ENCODE measurements around the gene CORIN. TPM values are rescaled to one million over a fixed set of nuclear protein-coding genes. Genes with fewer than 3 reads are reported as not detected.

Gene CORIN
- total RNA-seq, 2 experiments from 2014 or later = 0.56 TPM; not detected in 1

DNA sequence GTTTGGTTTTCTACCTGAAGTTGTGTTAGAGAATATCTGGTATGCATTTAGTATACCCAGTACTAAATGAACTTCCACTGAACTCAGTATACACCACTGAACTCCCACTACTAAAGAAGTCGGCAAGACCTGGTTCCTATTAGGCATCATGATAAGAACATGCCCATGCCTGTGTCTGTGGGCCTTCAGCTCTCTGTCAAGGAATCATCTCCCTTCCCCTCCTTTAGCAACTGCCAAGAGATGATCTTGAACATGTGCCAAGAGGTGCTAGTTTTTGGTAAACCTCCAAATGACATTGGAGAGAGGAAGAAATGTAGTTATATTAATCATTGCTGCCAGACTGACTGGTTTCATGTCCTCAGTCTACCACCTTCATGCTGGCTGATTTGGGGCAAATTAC lies 239.5 kb downstream of the CORIN start:
- no peaks in the 10 kb centered on the region for H3K27me3 Mint-ChIP-seq
- no peak overlapping the region for H3K27ac Mint-ChIP-seq
- peaks cover 2% of the 10 kb centered on the region for H3K36me3 Mint-ChIP-seq
- intact Hi-C loops (cut with micrococcal nuclease) = no loop called here
- H3K4me3 Mint-ChIP-seq = no peak overlapping the region
- H3K9me3 Mint-ChIP-seq = peaks cover 4% of the 10 kb centered on the region
- POLR2A ChIA-PET = no interaction called here
- H3K4me1 Mint-ChIP-seq (ENCODE audit: low read depth) = no peaks in the 10 kb centered on the region
- DNase-seq = no peak
- CTCF ChIA-PET = no interaction called here

DNA sequence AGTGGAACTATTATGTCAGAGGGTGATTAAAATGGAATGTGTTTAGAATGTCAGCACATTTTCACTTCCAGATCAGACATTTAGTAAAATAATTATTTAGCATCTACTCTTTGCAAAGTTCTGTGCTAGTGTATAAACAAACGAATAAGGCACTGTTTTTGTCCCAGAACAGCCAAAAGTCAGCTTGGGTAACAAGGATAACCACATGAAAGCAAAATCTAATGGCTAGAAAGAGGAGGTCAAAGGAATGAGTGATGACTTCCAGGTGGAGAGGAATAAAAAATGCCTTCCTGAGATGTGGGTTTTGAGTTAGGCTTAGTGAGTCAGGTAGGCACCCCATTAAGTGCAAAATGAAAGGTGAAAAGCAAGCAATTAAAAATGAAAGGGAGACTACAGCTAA lies 240.2 kb downstream of the CORIN start:
- intact Hi-C loops (cut with micrococcal nuclease) = no loop called here
- DNase-seq = no peak
- ChIA-PET CTCF (no interaction called here), POLR2A (no interaction called here)
- no peaks in the 10 kb centered on the region for H3K9me3 Mint-ChIP-seq
- H3K27ac Mint-ChIP-seq = no peak overlapping the region
- no peaks in the 10 kb centered on the region for H3K4me1 Mint-ChIP-seq (ENCODE audit: low read depth)
- no peaks in the 10 kb centered on the region for H3K27me3 Mint-ChIP-seq
- H3K36me3 Mint-ChIP-seq = peaks cover 2% of the 10 kb centered on the region
- H3K4me3 Mint-ChIP-seq = no peak overlapping the region

DNA sequence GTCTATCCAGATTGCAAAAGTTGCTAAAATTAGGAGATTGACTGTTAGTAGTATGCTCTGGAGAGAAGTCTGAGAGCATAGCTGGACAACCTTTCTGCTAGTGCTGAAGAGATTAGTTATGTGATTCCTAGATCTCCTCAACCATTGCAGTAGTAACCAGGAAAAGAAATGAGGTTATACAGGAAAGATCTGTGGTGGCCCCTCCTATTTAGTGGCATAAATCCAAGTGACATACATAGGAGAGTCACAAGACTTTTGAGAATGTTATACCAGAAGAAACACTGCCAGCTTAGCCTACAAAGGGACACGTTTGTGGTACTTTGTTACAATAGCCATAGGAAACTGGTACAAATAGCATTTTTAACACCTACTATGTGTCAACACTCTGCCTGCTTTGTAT lies 247.5 kb downstream of the CORIN start:
- H3K27ac Mint-ChIP-seq = no peak overlapping the region

DNA sequence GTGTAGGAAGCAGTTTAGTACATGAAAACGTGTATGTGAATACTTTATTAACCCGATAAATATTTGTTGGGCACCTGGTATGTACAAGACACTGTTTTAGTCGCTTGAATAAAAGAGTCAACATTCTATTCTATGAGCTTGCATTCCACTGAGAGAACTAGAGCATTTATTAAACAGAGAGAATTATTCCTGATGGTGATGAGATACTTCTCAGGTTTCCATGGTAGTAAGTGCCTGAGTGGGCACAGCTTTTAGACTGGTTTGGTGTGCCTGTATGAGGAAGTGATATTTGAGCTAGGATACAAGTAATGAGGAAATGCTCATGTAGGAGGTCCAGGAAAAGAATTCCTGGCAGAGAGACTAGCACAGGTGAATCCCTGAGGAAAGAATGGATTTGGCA lies 258.6 kb downstream of the CORIN start:
- intact Hi-C loops (cut with micrococcal nuclease) = no loop called here
- no peaks in the 10 kb centered on the region for H3K9me3 Mint-ChIP-seq
- no peaks in the 10 kb centered on the region for H3K4me1 Mint-ChIP-seq (ENCODE audit: low read depth)
- H3K27me3 Mint-ChIP-seq = no peaks in the 10 kb centered on the region
- CTCF ChIA-PET = no interaction called here
- POLR2A ChIA-PET = no interaction called here
- no peak for DNase-seq
- no peak overlapping the region for H3K4me3 Mint-ChIP-seq
- H3K27ac Mint-ChIP-seq = no peak overlapping the region
- H3K36me3 Mint-ChIP-seq = no peaks in the 10 kb centered on the region

More for the DNA sequence above, 247.5 kb downstream of the CORIN start:
- POLR2A ChIA-PET = no interaction called here
- Mint-ChIP-seq H3K4me1 (ENCODE audit: low read depth) (no peaks in the 10 kb centered on the region), H3K27me3 (no peaks in the 10 kb centered on the region), H3K36me3 (peaks cover 8% of the 10 kb centered on the region), H3K9me3 (peaks cover 3% of the 10 kb centered on the region), H3K4me3 (no peak overlapping the region)
- CTCF ChIA-PET = no interaction called here
- DNase-seq = no peak
- intact Hi-C loops (cut with micrococcal nuclease) = no loop called here

DNA sequence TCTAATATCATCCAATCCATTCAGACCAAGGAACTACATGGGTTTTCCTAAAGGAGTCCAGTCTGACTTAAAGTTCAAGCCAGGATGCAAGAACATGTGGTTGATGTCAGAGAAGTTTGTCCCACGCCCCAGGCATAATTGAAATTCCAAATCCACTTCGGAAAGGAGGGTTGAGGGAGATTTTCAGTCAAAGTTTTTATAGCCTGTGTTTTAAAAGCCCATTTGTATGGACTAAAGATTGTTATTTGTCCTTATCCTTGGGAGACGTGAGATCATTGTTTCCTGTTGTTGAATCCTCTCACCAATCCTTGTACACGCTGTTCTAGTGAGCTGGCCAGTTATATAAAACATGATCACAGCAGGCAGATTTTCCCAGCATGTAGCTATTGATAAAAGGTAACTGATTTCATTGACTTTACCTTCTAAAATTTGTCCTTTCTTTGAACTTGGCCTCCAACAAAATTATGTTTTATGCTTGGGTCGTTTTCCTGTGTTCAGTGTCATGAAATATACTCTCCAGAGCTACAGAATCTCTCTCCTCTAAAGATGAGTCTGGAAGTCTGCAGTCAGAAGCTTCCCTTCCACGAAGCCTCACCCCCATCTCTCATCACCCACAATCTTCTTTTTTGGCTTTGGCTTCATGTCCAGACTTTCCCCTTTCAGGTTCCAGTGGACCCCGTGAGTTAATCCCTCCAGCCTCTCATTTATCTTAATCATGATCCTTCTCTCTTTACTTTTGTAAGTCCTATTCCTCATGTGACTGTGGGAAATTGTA lies 259.9 kb downstream of the CORIN start:
- POLR2A ChIA-PET = no interaction called here
- Mint-ChIP-seq H3K9me3 (no peaks in the 10 kb centered on the region), H3K4me3 (no peak overlapping the region), H3K27me3 (no peaks in the 10 kb centered on the region), H3K36me3 (no peaks in the 10 kb centered on the region), H3K27ac (no peak overlapping the region), H3K4me1 (ENCODE audit: low read depth) (no peaks in the 10 kb centered on the region)
- no peak for DNase-seq
- intact Hi-C loops (cut with micrococcal nuclease) = no loop called here
- CTCF ChIA-PET = no interaction called here

DNA sequence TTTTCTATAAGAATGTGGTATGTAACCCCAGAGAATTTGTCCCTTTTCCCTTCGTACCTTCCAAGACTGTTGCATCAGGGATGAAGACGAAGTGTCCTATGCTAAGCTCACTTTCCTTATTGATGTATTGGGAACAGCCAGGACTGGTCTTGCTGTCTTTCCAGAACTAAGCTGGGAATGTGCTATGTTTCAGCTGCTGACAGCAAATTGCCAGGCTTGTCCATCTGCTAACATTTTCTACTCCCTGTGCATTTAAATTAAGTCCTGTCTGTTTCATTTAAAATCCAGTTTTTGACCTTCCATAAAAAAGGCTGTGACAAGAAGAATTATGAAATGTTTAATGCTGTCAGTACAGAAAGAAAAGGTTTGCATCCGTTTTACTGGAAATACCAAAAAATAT lies 264.9 kb downstream of the CORIN start:
- Mint-ChIP-seq H3K4me3 (no peak overlapping the region), H3K27me3 (no peaks in the 10 kb centered on the region), H3K4me1 (ENCODE audit: low read depth) (no peaks in the 10 kb centered on the region), H3K27ac (no peak overlapping the region), H3K9me3 (no peaks in the 10 kb centered on the region), H3K36me3 (no peaks in the 10 kb centered on the region)
- intact Hi-C loops (cut with micrococcal nuclease) = no loop called here
- DNase-seq = no peak
- ChIA-PET CTCF (interaction anchor here (1.4 kb wide), 1 partner anchor 9 kb away, joined by 7 read pairs; no protein-coding TSS in a partner anchor), POLR2A (no interaction called here)

DNA sequence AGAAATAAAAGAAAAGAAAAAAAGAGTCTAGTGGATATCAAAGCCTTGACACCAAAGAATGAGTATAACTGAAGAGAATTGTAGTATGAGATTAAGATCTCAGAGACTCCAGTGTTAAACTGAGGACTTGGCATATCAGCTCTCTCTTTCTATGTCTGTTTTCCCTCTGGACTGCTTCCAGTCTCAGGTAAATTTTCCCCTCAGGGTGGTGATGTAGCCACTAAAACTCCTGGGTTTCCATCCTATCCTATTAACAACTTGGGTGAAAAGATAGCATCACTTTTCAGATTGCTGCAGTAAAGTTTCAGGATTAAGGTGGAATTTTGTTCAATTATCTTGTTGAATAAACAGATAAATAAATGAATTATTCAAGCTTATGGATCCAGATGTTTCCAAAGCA lies 267.1 kb downstream of the CORIN start:
- intact Hi-C loops (cut with micrococcal nuclease) = no loop called here
- no peaks in the 10 kb centered on the region for H3K27me3 Mint-ChIP-seq
- H3K4me3 Mint-ChIP-seq = no peak overlapping the region
- no peak for DNase-seq
- CTCF ChIA-PET = interaction anchor here (0.6 to 0.7 kb wide), 2 partner anchors 56 to 167 kb away, joined by 3 read pairs; no protein-coding TSS in a partner anchor
- H3K27ac Mint-ChIP-seq = no peak overlapping the region
- no peaks in the 10 kb centered on the region for H3K4me1 Mint-ChIP-seq (ENCODE audit: low read depth)
- H3K9me3 Mint-ChIP-seq = no peaks in the 10 kb centered on the region
- H3K36me3 Mint-ChIP-seq = no peaks in the 10 kb centered on the region
- POLR2A ChIA-PET = no interaction called here

DNA sequence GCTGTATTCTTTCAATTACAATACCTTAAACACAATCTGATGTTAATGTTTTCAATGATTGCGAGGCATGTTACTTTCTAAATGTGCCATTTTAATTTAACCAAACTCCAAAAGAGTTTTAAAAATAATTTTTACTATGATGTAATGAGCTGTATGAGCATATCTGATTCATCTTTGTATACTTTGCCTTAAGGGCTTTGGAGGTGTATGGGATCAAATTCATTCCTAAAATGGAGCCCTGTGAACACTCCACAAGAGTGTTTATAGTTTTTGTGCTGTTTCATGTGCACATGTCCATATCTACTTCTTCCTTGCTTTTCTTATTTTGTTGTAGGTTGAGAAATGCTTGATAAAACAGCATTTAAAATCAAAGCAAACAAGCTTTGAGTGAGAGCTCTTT lies 270.4 kb downstream of the CORIN start:
- POLR2A ChIA-PET = no interaction called here

DNA sequence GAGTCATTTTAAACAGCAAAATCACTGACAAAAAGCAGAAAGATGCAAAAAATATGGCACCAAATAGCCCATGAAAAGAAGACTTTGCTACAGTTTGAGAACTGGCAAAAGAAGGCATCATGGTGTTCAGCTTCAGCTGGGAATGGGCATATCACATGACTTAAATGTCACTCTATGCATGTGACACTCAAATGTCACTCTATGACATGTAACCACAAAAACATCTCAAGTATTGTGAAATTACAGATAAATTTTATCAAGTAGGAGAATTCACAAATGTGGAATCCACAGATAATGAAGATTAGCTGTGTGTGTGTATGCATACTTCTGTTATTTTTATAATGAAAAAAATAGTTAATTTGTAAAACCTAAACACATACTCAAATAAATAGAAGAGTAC lies 270.9 kb downstream of the CORIN start:
- no peak for DNase-seq
- ChIA-PET CTCF (interaction anchor here (1.2 kb wide), 2 partner anchors 103 to 181 kb away, joined by 3 to 4 read pairs; partner anchors contain the start of gene COMMD8), POLR2A (no interaction called here)
- no peaks in the 10 kb centered on the region for H3K27me3 Mint-ChIP-seq
- H3K4me1 Mint-ChIP-seq (ENCODE audit: low read depth) = peaks cover 3% of the 10 kb centered on the region
- no peaks in the 10 kb centered on the region for H3K36me3 Mint-ChIP-seq
- no peak overlapping the region for H3K27ac Mint-ChIP-seq
- H3K4me3 Mint-ChIP-seq = no peak overlapping the region
- no peaks in the 10 kb centered on the region for H3K9me3 Mint-ChIP-seq
- intact Hi-C loops (cut with micrococcal nuclease) = loop anchor here (10.0 kb wide), 3 partner anchors 182 to 632 kb away; no protein-coding TSS in a partner anchor

More for the DNA sequence above, 270.4 kb downstream of the CORIN start:
- DNase-seq = no peak
- intact Hi-C loops (cut with micrococcal nuclease) = loop anchor here (10.0 kb wide), 3 partner anchors 183 to 633 kb away; no protein-coding TSS in a partner anchor
- CTCF ChIA-PET = interaction anchor here (0.7 to 1.2 kb wide), 3 partner anchors 104 to 184 kb away, joined by 3 read pairs; partner anchors contain the start of gene COMMD8
- no peak overlapping the region for H3K4me3 Mint-ChIP-seq
- H3K36me3 Mint-ChIP-seq = no peaks in the 10 kb centered on the region
- no peaks in the 10 kb centered on the region for H3K4me1 Mint-ChIP-seq (ENCODE audit: low read depth)
- no peak overlapping the region for H3K27ac Mint-ChIP-seq
- no peaks in the 10 kb centered on the region for H3K27me3 Mint-ChIP-seq
- H3K9me3 Mint-ChIP-seq = no peaks in the 10 kb centered on the region

DNA sequence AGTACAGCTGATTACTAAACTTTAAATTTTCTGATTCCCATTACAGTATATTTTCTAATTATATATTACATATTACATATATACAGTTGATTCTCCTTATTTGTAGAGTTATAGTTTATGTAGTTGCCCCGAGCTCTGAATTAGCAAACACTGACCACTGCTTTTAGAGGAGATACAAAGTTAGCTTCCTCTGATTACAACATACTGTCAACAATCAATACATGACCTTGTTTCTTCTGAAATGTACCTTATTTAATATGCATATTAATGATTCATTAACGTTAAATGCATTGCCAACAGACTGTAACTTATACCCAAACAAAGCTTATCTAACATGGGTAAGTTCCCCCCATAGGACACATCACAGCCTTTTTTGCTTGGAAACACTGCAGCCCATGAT lies 271.3 kb downstream of the CORIN start:
- ChIA-PET POLR2A (no interaction called here), CTCF (interaction anchor here (1.2 kb wide), 2 partner anchors 103 to 180 kb away, joined by 3 to 4 read pairs; partner anchors contain the start of gene COMMD8)
- intact Hi-C loops (cut with micrococcal nuclease) = loop anchor here (10.0 kb wide), 3 partner anchors 182 to 632 kb away; no protein-coding TSS in a partner anchor
- Mint-ChIP-seq H3K4me3 (no peak overlapping the region), H3K4me1 (ENCODE audit: low read depth) (peaks cover 3% of the 10 kb centered on the region), H3K9me3 (no peaks in the 10 kb centered on the region), H3K27me3 (no peaks in the 10 kb centered on the region), H3K36me3 (no peaks in the 10 kb centered on the region), H3K27ac (no peak overlapping the region)
- no peak for DNase-seq

DNA sequence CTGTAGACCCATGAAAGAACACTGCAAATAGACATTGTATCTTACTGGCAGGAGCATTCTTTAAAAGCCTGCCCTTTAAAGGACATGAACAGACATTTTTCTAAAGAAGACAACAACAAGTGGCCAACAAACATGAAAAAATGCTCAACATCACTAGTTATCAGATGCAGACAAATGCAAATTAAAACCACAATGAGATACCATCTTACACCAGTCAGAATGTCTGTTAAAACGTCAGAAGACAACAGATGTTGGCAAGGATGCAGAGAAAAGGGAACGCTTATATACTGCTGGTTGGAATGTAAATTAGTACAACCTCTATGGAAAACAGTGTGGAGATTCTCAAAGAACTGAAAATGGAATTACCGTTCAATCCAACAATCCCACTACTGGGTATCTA lies 275.6 kb downstream of the CORIN start:
- Mint-ChIP-seq H3K9me3 (no peaks in the 10 kb centered on the region), H3K4me1 (ENCODE audit: low read depth) (peaks cover 3% of the 10 kb centered on the region), H3K27me3 (no peaks in the 10 kb centered on the region), H3K4me3 (no peak overlapping the region), H3K36me3 (no peaks in the 10 kb centered on the region), H3K27ac (no peak overlapping the region)
- ChIA-PET POLR2A (no interaction called here), CTCF (interaction anchor here (1.2 kb wide), 2 partner anchors 12 to 99 kb away, joined by 3 to 5 read pairs; no protein-coding TSS in a partner anchor)
- intact Hi-C loops (cut with micrococcal nuclease) = loop anchor here (2.0 to 10.0 kb wide), 4 partner anchors 71 to 627 kb away; no protein-coding TSS in a partner anchor
- no peak for DNase-seq

DNA sequence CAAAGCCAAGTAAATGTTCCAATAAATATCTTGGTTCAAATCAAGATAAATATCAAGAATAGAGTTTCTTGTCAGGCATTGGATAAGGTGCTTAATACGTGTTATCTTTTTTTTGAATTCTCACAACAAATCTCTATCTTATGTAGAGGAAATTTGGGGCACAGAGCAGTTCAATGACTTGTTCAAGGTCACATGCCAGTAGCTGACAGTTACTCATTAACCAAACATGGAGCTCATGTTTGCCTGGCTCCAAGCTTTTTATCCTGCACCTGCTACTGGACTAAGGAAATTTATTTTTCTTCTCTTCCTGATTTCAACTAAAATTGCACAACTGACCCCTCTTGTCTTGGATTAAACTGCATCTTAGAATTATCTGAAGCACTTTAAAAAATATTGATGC lies 276.5 kb downstream of the CORIN start:
- no peak overlapping the region for H3K4me3 Mint-ChIP-seq
- peaks cover 3% of the 10 kb centered on the region for H3K4me1 Mint-ChIP-seq (ENCODE audit: low read depth)
- CTCF ChIA-PET = interaction anchor here (1.2 kb wide), 1 partner anchor 98 kb away, joined by 5 read pairs; no protein-coding TSS in a partner anchor
- no peak for DNase-seq
- no peaks in the 10 kb centered on the region for H3K27me3 Mint-ChIP-seq
- no peak overlapping the region for H3K27ac Mint-ChIP-seq
- POLR2A ChIA-PET = no interaction called here
- intact Hi-C loops (cut with micrococcal nuclease) = loop anchor here (10.0 kb wide), 3 partner anchors 177 to 627 kb away; no protein-coding TSS in a partner anchor
- no peaks in the 10 kb centered on the region for H3K36me3 Mint-ChIP-seq
- H3K9me3 Mint-ChIP-seq = no peaks in the 10 kb centered on the region

DNA sequence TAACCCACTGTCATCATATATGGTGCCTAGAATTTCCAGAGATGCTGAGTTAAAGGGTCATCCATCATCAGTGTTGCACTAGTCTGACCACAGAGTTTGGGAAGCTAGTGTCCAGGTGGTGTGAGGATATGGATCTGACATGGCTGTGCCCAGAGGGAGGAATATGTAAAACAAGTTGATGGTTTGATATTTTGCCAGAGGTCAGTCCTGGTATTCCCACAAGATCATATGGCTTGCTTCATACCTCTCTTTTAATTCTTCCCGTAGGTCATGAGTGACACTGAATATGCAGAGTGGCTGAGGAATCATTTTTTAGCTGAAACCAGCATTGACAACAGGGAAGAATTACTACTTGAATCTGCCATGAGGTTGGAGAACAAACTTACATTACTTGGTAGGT lies 277.2 kb downstream of the CORIN start:
- CTCF ChIA-PET = no interaction called here

More for the DNA sequence above, 277.2 kb downstream of the CORIN start:
- no peak overlapping the region for H3K4me3 Mint-ChIP-seq
- no peaks in the 10 kb centered on the region for H3K36me3 Mint-ChIP-seq
- POLR2A ChIA-PET = no interaction called here
- H3K27me3 Mint-ChIP-seq = no peaks in the 10 kb centered on the region
- no peak overlapping the region for H3K27ac Mint-ChIP-seq
- peaks cover 3% of the 10 kb centered on the region for H3K4me1 Mint-ChIP-seq (ENCODE audit: low read depth)
- no peaks in the 10 kb centered on the region for H3K9me3 Mint-ChIP-seq
- intact Hi-C loops (cut with micrococcal nuclease) = loop anchor here (10.0 kb wide), 3 partner anchors 176 to 626 kb away; no protein-coding TSS in a partner anchor
- no peak for DNase-seq

Measured in activated CD4-positive, alpha-beta memory T cell treated with anti-CD3 and anti-CD28 coated beads for 36 hours (primary cell).